Uterus (tissue), 2 donors: ENCODE measurements around the gene COPS8.

Source experiments
- CTCF ChIP-seq, 4 experiments: fragments of 200-600 bp in 2 of 4; fragments of 450-650 bp in 2 of 4; sonication (generic) in 2 of 4; IDR thresholded peaks; one replicate each; pipeline ENCODE4 v1.5.1; 2016 to 2019; ENCODE audit warnings: antibody characterized with exemption in 4 of 4, mild to moderate bottlenecking in 2 of 4, moderate library complexity in 1 of 4
- POLR2A ChIP-seq, 2 donors: fragments of 450-650 bp; IDR thresholded peaks; one replicate each; pipeline ENCODE4 v1.6.1; 2016; ENCODE audit warnings: antibody characterized with exemption in 2 of 2, mild to moderate bottlenecking in 1 of 2, moderate library complexity in 1 of 2

- peak in 1 of 4 experiments; percentile 6 for TF ChIP-seq CTCF (IDR thresholded peaks at IDR 0.05)
- no peak for TF ChIP-seq POLR2A (IDR thresholded peaks at IDR 0.05)
Observed at GRCh38 chr2:237132799-237133198, 47.1 kb downstream of the COPS8 start.
